Measurements from ENCODE around the gene TRIM24. TPM values are rescaled to one million over a fixed set of nuclear protein-coding genes. Genes with fewer than 3 reads are reported as not detected.

Gene TRIM24
- total and polyA plus RNA-seq, 2 of the 13 experiments (the other 11 are each of a cell fraction or from before 2014, with no cell fraction given), result 100 to 106 TPM

DNA sequence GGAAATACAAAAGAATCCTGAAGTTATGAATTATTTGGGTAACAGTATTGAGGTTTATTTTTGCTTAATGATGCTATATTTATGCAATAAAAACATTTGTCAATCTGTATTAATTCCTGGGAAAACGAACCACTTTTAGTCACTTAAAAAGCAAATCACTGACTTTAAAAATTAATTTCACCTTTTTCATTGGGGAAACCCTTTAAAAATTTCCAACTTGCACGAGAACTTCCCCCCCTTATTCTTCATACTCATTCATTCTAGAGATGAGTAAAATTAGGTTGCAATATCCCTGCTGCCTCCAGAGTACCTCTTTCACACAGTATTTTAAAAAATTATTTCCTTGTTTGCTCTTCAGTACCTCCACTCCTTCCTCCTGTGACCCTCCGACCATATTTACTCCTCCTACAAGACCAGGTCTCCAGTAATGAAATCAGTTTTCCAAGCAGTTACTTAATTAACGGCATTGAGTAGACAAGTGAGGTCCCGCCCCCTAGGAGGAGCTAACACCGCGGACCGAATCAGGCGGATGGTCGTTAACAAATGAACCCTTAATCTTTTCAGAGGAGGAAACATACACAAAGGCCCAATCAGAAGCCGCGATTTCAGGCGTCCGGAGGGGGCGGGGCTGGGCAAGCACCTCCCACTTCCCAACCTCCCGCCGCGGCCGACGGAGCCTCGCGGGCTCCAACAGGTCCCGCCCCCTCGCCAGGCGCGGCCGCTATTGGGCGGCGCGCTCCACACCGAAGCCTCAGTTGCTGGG, 465 bp upstream of the TRIM24 start (continued):
- TF ChIP-seq CBX2 (IDR thresholded peaks at IDR 0.05; ENCODE audit: low read depth, low read length), result no peak
- TF ChIP-seq CBX2 (CRISPR knock-in tag; IDR thresholded peaks at IDR 0.05; ENCODE audit: low read depth), result no peak
- TF ChIP-seq ZNF253 (CRISPR knock-in tag; IDR thresholded peaks at IDR 0.05; ENCODE audit: borderline replicate concordance), result no peak
- 0 out of 2 replicates have a peak, but pooled peaks have one; percentile 24 for TF ChIP-seq ELF3 (CRISPR knock-in tag; IDR thresholded peaks at IDR 0.05)
- TF ChIP-seq NR2F2 (IDR thresholded peaks at IDR 0.05; ENCODE audit: borderline replicate concordance, low read depth), result no peak
- TF ChIP-seq, protein P1, sequence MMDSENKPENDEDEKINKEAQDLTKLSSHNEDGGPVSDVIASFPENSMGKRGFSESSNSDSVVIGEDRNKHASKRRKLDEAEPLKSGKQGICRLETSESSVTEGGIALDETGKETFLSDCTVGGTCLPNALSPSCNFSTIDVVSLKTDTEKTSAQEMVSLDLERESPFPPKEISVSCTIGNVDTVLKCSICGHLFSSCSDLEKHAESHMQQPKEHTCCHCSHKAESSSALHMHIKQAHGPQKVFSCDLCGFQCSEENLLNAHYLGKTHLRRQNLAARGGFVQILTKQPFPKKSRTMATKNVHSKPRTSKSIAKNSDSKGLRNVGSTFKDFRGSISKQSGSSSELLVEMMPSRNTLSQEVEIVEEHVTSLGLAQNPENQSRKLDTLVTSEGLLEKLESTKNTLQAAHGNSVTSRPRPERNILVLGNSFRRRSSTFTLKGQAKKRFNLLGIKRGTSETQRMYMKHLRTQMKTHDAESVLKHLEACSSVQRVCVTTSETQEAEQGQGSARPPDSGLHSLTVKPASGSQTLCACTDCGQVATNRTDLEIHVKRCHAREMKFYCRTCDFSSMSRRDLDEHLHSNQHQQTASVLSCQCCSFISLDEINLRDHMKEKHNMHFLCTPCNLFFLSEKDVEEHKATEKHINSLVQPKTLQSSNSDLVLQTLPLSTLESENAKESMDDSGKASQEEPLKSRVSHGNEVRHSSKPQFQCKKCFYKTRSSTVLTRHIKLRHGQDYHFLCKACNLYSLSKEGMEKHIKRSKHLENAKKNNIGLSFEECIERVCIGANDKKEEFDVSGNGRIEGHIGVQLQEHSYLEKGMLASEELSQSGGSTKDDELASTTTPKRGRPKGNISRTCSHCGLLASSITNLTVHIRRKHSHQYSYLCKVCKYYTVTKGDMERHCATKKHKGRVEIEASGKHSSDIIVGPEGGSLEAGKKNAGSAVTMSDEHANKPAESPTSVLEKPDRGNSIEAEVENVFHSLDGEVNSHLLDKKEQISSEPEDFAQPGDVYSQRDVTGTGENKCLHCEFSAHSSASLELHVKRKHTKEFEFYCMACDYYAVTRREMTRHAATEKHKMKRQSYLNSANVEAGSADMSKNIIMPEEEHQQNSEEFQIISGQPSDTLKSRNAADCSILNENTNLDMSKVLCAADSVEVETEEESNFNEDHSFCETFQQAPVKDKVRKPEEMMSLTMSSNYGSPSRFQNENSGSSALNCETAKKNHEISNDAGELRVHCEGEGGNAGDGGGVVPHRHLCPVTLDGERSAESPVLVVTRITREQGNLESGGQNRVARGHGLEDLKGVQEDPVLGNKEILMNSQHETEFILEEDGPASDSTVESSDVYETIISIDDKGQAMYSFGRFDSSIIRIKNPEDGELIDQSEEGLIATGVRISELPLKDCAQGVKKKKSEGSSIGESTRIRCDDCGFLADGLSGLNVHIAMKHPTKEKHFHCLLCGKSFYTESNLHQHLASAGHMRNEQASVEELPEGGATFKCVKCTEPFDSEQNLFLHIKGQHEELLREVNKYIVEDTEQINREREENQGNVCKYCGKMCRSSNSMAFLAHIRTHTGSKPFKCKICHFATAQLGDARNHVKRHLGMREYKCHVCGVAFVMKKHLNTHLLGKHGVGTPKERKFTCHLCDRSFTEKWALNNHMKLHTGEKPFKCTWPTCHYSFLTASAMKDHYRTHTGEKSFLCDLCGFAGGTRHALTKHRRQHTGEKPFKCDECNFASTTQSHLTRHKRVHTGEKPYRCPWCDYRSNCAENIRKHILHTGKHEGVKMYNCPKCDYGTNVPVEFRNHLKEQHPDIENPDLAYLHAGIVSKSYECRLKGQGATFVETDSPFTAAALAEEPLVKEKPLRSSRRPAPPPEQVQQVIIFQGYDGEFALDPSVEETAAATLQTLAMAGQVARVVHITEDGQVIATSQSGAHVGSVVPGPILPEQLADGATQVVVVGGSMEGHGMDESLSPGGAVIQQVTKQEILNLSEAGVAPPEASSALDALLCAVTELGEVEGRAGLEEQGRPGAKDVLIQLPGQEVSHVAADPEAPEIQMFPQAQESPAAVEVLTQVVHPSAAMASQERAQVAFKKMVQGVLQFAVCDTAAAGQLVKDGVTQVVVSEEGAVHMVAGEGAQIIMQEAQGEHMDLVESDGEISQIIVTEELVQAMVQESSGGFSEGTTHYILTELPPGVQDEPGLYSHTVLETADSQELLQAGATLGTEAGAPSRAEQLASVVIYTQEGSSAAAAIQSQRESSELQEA (CRISPR knock-in tag; IDR thresholded peaks at IDR 0.05; ENCODE audit: not compliant biosample characterization), result no peak
- no peak for TF ChIP-seq HOXA7 (CRISPR knock-in tag; IDR thresholded peaks at IDR 0.05)
- no peak for TF ChIP-seq ZNF709 (CRISPR knock-in tag; IDR thresholded peaks at IDR 0.05)
- TF ChIP-seq FLYWCH1 (CRISPR knock-in tag; IDR thresholded peaks at IDR 0.05), result no peak
- TF ChIP-seq SMARCC2 (IDR thresholded peaks at IDR 0.05), result no peak
- TF ChIP-seq, protein P2, sequence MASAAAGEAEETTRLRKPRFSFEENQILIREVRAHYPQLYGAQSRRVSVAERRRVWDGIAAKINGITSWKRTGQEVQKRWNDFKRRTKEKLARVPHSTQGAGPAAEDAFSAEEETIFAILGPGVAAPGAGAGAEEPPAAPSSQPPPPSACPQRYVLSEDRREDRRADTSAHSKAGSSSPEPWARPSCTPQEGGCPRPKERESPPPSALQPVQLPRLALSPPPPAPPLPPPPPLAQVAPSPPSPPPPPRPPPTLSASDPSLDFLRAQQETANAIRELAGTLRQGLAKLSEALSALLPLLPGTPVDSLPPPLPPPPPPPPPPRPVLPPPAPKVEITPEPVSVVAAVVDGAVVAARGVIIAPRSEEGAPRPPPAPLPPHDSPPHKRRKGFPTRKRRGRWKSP (CRISPR knock-in tag; IDR thresholded peaks at IDR 0.05), result no peak
- TF ChIP-seq, protein P3, sequence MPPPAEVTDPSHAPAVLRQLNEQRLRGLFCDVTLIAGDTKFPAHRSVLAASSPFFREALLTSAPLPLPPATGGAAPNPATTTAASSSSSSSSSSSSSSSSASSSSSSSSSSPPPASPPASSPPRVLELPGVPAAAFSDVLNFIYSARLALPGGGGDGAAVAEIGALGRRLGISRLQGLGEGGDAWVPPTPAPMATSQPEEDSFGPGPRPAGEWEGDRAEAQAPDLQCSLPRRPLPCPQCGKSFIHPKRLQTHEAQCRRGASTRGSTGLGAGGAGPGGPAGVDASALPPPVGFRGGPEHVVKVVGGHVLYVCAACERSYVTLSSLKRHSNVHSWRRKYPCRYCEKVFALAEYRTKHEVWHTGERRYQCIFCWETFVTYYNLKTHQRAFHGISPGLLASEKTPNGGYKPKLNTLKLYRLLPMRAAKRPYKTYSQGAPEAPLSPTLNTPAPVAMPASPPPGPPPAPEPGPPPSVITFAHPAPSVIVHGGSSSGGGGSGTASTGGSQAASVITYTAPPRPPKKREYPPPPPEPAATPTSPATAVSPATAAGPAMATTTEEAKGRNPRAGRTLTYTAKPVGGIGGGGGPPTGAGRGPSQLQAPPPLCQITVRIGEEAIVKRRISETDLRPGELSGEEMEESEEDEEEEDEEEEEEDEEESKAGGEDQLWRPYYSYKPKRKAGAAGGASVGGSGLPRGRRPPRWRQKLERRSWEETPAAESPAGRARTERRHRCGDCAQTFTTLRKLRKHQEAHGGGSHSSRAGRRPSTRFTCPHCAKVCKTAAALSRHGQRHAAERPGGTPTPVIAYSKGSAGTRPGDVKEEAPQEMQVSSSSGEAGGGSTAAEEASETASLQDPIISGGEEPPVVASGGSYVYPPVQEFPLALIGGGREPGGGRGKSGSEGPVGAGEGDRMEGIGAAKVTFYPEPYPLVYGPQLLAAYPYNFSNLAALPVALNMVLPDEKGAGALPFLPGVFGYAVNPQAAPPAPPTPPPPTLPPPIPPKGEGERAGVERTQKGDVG (CRISPR knock-in tag; IDR thresholded peaks at IDR 0.05; ENCODE audit: borderline replicate concordance), result no peak
- no peak for TF ChIP-seq POLR2G (IDR thresholded peaks at IDR 0.05; ENCODE audit: low read depth, low read length)
- TF ChIP-seq ARNT2 (CRISPR knock-in tag; IDR thresholded peaks at IDR 0.05; ENCODE audit: low read depth), result no peak
- no peak for TF ChIP-seq SUZ12 (IDR thresholded peaks at IDR 0.05; ENCODE audit: low read depth, low read length)
